Gastrocnemius medialis (tissue), 4 donors: Measurements from ENCODE around the gene GALNT5.

Experiments
- CTCF ChIP-seq, 5 experiments: fragments of 450-650 bp in 3 of 5; fragments of 200-600 bp in 2 of 5; sonication (generic) in 2 of 5; IDR thresholded peaks in 4 of 5; conservative IDR thresholded peaks in 1 of 5; 1 replicate in 4 of 5; 2 replicates in 1 of 5; pipeline ENCODE4 v1.5.1; 2016 to 2019; ENCODE audit warnings: antibody characterized with exemption in 5 of 5, mild to moderate bottlenecking in 3 of 5, moderate library complexity in 3 of 5
- POLR2A ChIP-seq, 2 donors: fragments of 450-650 bp; IDR thresholded peaks; one replicate each; pipeline ENCODE4 v1.6.1; 2017; ENCODE audit warnings: antibody characterized with exemption in 2 of 2, mild to moderate bottlenecking in 2 of 2, moderate library complexity in 2 of 2

- TF ChIP-seq CTCF (IDR thresholded peaks at IDR 0.05 in 4 of 5, conservative IDR thresholded peaks at IDR 0.05 in 1 of 5), result no peak
- TF ChIP-seq POLR2A (IDR thresholded peaks at IDR 0.05), result no peak
Observed at GRCh38 chr2:157349949-157350515, 92.5 kb downstream of the GALNT5 start.
